NCI-H128 (cell line): ENCODE data around the gene SLC9A2.

Experiments used
- DNase-seq: peaks from one replicate; lab custom pipeline; 2025; ENCODE audit not compliant: unreplicated experiment; lab: John Stamatoyannopoulos, UW

SLC9A2 gene

GRCh38 chr2:102672107-102672776 lies 52.9 kb downstream of the SLC9A2 start:
- DNase-seq = no peak

GRCh38 chr2:102674370-102674769 lies 55.0 kb downstream of the SLC9A2 start:
- DNase-seq = no peak

DNA sequence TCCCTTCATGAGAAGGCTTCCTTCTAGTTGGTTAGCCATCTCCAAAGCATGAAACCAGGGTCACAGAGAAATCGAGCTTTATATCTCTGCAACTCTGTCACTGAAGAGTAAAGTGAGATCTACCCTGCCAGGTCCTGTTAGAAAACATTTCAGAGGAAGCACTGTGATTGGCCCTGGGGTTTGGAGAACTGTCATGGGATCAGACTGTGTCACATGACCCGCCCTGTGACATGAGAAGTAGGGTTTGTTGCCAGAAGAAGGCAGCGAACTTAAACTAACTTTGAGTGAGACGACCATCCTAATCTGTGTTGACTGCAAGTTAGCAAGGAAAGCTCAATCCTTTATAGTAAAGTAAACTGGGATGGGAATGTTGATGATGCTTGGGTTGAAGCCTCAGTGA lies 55.5 kb downstream of the SLC9A2 start:
- DNase-seq = no peak

GRCh38 chr2:102677244-102678215 lies 58.2 kb downstream of the SLC9A2 start:
- no peak for DNase-seq

DNA sequence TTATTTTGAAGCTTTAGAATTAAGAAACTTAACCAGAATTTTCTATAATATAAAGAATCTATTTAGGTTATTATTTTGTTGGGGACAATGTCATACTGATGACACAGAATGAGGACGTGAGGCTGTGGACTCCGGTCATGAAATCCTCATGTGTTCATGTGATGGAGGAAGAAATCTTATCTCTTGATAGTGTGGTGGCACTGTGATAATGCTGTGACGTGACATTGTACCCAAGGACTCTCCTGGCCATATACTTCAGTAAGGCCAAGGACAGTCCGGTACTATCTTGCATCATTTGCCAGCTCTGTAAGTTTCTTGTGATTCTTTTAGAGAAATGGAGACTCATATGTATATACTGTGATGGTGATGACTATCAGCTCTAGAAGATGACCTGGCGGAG lies 59.1 kb downstream of the SLC9A2 start:
- no peak for DNase-seq

DNA sequence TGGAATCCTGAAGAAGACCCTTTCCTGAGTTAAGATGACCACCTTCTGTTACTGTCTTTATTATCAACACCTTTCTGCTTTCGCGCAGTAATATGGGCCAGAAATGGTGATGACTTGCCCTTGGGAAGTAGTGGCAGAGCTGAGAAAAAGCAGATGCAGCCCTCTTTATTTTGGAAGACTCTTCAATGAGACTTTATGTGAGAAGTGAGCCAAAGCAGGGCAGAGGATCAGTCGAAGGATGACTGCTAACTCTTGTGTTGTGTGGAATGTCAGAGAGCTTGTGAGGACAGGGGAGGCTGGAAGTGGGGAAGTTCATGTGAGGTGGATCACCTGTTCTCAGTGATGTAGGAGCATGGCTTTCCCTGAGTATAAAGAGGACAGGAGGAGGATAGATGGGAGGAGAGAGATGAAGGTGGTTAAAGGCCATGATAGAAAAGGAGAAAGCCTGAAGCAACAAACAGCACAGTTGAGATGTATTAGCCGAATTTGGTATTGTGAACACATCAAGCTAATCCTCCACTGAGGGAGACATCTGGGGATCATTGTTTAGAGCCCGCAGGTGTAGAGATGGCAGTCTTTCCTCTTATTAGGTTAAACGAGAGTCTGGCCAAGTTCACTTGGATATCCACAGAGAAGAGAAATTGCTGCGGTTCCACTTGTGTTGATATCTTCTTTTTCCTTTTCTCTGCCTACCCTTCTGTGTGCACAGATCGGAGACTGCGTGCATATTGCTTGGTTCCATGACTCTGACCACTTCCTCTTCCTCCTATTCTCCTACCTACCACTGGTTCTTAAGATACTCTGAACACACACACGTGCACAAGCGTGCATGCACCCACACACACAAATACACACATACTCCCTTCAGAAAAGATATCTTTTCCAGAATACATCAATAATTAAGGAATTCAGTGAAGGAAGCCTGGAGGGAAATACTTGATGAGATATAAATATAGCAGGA lies 67.4 kb downstream of the SLC9A2 start:
- no peak for DNase-seq

DNA sequence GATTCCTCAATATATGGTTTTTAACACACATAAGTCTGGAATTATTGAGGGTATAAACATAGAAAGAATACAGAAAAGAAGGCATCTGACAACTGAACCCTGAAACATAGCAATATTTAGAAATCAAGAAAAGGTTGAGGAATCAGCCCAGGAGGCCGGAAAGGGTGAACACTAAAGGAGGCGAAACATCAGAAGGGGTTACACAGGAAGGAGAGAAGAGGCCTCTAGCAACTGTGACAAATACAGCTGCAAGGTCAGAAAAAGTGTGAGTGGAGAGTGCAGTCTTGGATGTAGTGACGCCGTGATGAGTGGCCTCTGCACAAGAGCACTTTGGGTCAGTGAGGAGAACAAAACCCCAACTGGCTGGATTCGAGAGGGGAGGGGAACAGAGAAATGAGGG lies 70.7 kb downstream of the SLC9A2 start:
- DNase-seq = no peak

- no peak for DNase-seq
Observed at GRCh38 chr2:102696463-102696862, 77.1 kb downstream of the SLC9A2 start.

DNA sequence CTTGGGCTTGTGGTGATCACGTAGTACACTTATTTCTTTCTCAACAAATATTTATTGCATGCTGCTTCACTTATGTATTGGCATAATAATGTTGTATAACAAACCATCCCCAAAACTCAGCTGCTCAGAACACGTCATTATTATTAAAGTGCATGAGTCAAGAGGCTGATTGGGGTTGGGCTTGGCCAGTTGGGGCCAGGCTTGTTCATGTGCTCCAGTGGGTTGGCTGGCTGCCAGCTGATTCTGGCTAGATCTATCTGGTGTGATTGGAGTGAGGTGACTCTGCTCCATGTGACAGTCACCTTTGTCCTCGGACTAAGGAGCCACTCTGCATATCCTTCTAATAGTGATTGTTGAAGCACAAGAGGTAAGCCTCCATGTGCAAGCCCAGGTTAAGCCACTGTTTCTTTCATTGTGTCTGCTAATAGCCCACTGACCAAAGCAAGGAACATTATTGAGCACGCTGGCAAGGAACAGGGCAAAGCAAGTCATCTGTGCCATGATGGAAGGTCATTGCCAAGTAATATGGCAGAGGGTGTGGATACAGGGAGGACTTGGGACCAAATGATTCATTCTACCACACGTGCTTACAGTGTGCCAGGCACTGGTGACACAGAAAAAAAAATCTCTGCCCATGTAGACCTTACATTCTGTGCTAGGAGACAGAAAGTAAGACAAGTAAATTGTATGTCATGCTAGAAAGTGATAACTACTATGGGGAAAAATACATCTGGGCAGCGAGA lies 79.2 kb downstream of the SLC9A2 start:
- no peak for DNase-seq

DNA sequence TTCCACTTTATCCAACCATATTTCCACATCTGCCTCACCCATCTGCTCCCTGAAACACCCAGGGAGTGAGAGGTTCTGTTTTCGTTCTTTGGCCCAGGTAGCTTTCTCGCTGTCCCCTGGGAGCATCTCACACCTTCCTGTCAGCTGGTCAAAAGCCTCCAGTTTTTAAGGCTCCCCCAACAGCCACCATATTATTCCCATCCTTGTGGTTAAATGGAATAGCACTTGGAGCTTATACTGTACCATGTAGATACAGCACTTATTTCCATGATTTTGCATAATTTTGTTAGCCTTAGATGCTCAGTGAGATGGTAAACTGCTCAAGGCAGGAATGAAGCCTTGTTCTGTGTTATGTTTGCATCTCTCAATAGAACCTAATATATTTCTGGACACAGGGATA lies 84.0 kb downstream of the SLC9A2 start:
- DNase-seq = no peak

GRCh38 chr2:102703748-102704147 lies 84.4 kb downstream of the SLC9A2 start:
- no peak for DNase-seq

DNA sequence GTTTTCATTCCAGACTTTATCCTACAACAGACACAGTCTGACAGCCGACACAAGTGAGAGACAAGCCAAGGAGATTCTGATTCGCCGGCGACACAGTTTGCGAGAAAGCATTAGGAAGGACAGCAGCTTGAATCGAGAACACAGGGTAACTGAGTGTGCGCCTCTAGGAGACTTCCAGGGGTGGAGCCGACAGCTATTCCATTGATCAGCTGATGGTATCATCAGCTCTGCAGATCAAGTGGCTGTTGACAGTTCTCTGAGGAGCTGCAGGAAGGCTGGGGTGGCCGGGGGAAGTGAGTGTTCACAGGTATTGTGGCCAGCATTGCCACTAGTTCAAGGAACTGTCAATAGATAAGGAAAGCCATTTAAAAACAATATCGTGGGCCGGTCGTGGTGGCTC lies 85.2 kb downstream of the SLC9A2 start:
- DNase-seq = no peak

DNA sequence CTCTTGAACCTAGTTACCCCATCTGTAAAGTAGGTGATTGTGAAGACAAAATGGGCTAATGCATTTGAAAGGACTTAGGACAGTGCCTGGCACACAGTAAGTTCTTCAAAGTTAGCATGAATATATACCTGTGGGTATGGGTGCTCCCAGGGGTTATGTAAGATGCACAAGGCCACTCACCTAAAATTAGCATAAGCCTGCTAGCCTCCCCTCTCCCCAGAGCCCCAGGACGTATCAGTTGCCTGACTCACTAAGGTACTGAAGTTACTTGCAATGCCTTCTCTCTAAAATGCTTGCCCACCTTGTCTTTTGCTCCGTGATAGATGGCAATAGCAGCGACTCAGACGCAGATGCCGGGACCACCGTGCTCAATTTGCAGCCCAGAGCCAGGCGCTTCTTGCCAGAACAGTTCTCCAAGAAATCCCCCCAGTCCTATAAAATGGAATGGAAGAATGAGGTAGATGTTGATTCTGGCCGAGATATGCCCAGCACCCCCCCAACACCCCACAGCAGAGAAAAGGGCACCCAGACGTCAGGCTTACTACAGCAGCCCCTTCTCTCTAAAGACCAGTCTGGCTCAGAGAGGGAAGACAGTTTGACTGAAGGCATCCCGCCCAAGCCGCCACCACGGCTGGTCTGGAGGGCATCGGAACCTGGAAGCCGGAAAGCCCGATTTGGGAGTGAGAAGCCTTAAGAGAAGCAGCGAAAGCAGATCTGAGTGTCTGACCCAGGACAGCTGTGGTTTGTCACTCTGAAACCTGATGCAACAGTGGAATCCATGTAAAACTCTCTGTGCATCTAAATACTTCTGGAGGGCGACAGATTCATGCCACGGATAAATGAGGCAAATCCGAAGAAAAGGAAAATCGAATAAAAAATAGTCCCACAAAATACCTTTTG lies 88.7 kb downstream of the SLC9A2 start:
- no peak for DNase-seq

- DNase-seq = no peak
Observed at GRCh38 chr2:102708847-102709559, 89.7 kb downstream of the SLC9A2 start.

- no peak for DNase-seq
Observed at GRCh38 chr2:102717308-102718018, 98.1 kb downstream of the SLC9A2 start.

- no peak for DNase-seq
Observed at GRCh38 chr2:102718387-102719316, 99.3 kb downstream of the SLC9A2 start.

GRCh38 chr2:102724016-102724490 lies 104.7 kb downstream of the SLC9A2 start:
- no peak for DNase-seq
